SU-DHL-6 (cell line): ENCODE measurements around the gene USP8.

Source experiments
- H2AFZ ChIP-seq: fragments of 200-600 bp; sonication (generic); 2 replicates; pipeline ENCODE4 v1.6.1; 2014; ENCODE audit warnings: low read depth, mild to moderate bottlenecking, moderate library complexity, mixed read lengths, antibody characterized with exemption, low read length; ENCODE audit not compliant: severe bottlenecking
- H3F3A ChIP-seq: fragments of 200-600 bp; shearing (Covaris generic); 2 replicates; pipeline ENCODE4 v1.6.0; 2016; ENCODE audit warnings: antibody characterized with exemption, mild to moderate bottlenecking; ENCODE audit not compliant: insufficient read depth
- H3K27ac ChIP-seq: fragments of 200-600 bp; sonication (generic); 2 replicates; pipeline ENCODE4 v1.5.1; 2016; ENCODE audit warnings: low read depth, mild to moderate bottlenecking, low read length, moderate library complexity, mixed read lengths
- H3K27me3 ChIP-seq: fragments of 200-600 bp; sonication (generic), shearing (Covaris generic); 2 replicates; pipeline ENCODE4 v1.6.0; 2014; ENCODE audit warnings: mild to moderate bottlenecking, low read length
- H3K36me3 ChIP-seq: fragments of 200-600 bp; sonication (generic); 2 replicates; pipeline ENCODE4 v1.6.1; 2014; ENCODE audit warnings: mild to moderate bottlenecking, low read length, mixed read lengths
- H3K4me2 ChIP-seq: fragments of 300-600, 200-600 bp; shearing (Covaris generic), sonication (generic); 2 replicates; pipeline ENCODE4 v1.6.0; 2014; ENCODE audit warnings: low read length, low read depth, mild to moderate bottlenecking; ENCODE audit not compliant: poor library complexity, severe bottlenecking
- H3K4me3 ChIP-seq: fragments of 200-600 bp; sonication (generic); 2 replicates; pipeline ENCODE4 v1.5.1; 2014; ENCODE audit warnings: antibody characterized with exemption, low read length, mild to moderate bottlenecking, mixed read lengths; ENCODE audit not compliant: insufficient read depth, poor library complexity, severe bottlenecking
- H3K79me2 ChIP-seq: fragments of 200-600 bp; sonication (generic); 2 replicates; pipeline ENCODE4 v1.6.1; 2014; ENCODE audit warnings: mild to moderate bottlenecking, low read length, moderate library complexity; ENCODE audit not compliant: insufficient read depth
- H3K9ac ChIP-seq: fragments of 200-600 bp; sonication (generic); 2 replicates; pipeline ENCODE4 v1.7.0; 2014; ENCODE audit warnings: mild to moderate bottlenecking, low read length
- H3K9me2 ChIP-seq: fragments of 200-600 bp; sonication (generic); replicated peaks from 2 replicates; pipeline ENCODE4 v1.6.1; 2014; ENCODE audit warnings: low read length; ENCODE audit not compliant: insufficient read depth
- H3K9me3 ChIP-seq: fragments of 200-600 bp; sonication (generic); 2 replicates; pipeline ENCODE4 v1.6.1; 2014; ENCODE audit warnings: low read length, mixed read lengths; ENCODE audit not compliant: insufficient read depth
- H4K20me1 ChIP-seq: fragments of 200-600 bp; sonication (generic); 2 replicates; pipeline ENCODE4 v1.6.1; 2014; ENCODE audit warnings: low read depth, mild to moderate bottlenecking, antibody characterized with exemption, low read length, moderate library complexity, mixed read lengths
- EZH2phosphoT487 ChIP-seq: fragments of 200-600 bp; sonication (generic), shearing (Covaris generic); conservative IDR thresholded peaks from 2 replicates; pipeline ENCODE4 v1.6.1; 2018; ENCODE audit warnings: mild to moderate bottlenecking, antibody characterized with exemption, low read length, moderate library complexity, mixed read lengths
- TF ChIP-seq, protein P1 (sequence below): fragments of 200-600 bp; sonication (generic); IDR thresholded peaks from one replicate; pipeline ENCODE4 v1.5.1; 2017; ENCODE audit warnings: antibody characterized with exemption, mild to moderate bottlenecking, low read length, moderate library complexity; ENCODE audit not compliant: insufficient read depth, poor library complexity, severe bottlenecking

Gene USP8

GRCh38 chr15:50471072-50471471 lies 46.9 kb downstream of the USP8 start:
- H3K27ac ChIP-seq: no peak overlapping the region
- no peak overlapping the region for H3K4me3 ChIP-seq
- H4K20me1 ChIP-seq: no peaks in the 10 kb centered on the region
- H3K79me2 ChIP-seq: no peaks in the 10 kb centered on the region
- peaks cover 5% of the 10 kb centered on the region; the same call in 1 of the 2 replicates for H3K36me3 ChIP-seq
- no peaks in the 10 kb centered on the region for H3K27me3 ChIP-seq
- no peak for TF ChIP-seq EZH2phosphoT487
- TF ChIP-seq, protein P1, sequence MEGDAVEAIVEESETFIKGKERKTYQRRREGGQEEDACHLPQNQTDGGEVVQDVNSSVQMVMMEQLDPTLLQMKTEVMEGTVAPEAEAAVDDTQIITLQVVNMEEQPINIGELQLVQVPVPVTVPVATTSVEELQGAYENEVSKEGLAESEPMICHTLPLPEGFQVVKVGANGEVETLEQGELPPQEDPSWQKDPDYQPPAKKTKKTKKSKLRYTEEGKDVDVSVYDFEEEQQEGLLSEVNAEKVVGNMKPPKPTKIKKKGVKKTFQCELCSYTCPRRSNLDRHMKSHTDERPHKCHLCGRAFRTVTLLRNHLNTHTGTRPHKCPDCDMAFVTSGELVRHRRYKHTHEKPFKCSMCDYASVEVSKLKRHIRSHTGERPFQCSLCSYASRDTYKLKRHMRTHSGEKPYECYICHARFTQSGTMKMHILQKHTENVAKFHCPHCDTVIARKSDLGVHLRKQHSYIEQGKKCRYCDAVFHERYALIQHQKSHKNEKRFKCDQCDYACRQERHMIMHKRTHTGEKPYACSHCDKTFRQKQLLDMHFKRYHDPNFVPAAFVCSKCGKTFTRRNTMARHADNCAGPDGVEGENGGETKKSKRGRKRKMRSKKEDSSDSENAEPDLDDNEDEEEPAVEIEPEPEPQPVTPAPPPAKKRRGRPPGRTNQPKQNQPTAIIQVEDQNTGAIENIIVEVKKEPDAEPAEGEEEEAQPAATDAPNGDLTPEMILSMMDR: no peak
- no peak overlapping the region for H3K9ac ChIP-seq
- 0 out of 2 replicates have a peak, but pooled peaks cover 4% of the 10 kb centered on the region for H3F3A ChIP-seq
- no peaks in the 10 kb centered on the region for H3K9me3 ChIP-seq
- H3K9me2 ChIP-seq: no peaks in the 10 kb centered on the region
- no peak overlapping the region for H2AFZ ChIP-seq
- no peak overlapping the region for H3K4me2 ChIP-seq

GRCh38 chr15:50476143-50476542 lies 51.9 kb downstream of the USP8 start:
- H3K4me2 ChIP-seq: no peak overlapping the region
- TF ChIP-seq, protein P1: no peak
- no peak for TF ChIP-seq EZH2phosphoT487
- no peaks in the 10 kb centered on the region for H3K79me2 ChIP-seq
- 0 out of 2 replicates have a peak, but pooled peaks cover 4% of the 10 kb centered on the region for H3F3A ChIP-seq
- H2AFZ ChIP-seq: no peak overlapping the region
- no peak overlapping the region for H3K4me3 ChIP-seq
- H3K27ac ChIP-seq: no peak overlapping the region
- H3K9ac ChIP-seq: no peak overlapping the region
- no peaks in the 10 kb centered on the region for H3K9me3 ChIP-seq
- no peaks in the 10 kb centered on the region for H3K27me3 ChIP-seq
- H4K20me1 ChIP-seq: no peaks in the 10 kb centered on the region
- no peaks in the 10 kb centered on the region for H3K9me2 ChIP-seq
- peaks cover 31% of the 10 kb centered on the region; the same call in 1 of the 2 replicates for H3K36me3 ChIP-seq

DNA sequence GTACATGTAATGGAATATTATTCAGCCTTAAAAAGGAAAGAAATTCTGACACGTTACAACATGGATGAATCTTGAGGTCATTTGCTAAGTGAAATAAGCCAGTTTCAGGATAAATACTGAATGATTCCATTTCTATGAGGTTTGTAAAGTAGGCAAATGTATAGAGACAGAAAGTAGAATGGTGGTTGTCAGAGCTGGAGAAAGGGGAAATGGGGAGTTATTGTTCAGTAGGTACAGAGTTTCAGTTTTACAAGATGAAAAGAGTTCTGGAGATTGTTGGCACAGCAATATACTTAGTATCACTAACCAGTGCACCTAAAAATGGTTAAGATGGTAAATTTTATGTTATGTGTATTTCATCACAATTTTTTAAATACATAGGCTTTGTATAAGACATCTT lies 60.6 kb downstream of the USP8 start:
- no peak for TF ChIP-seq EZH2phosphoT487
- TF ChIP-seq, protein P1: no peak
- Histone ChIP-seq H3K36me3 (peaks cover 29% of the 10 kb centered on the region), H3K4me3 (no peak overlapping the region)

More for the DNA sequence above, 60.6 kb downstream of the USP8 start:
- H3K9me3 ChIP-seq: no peaks in the 10 kb centered on the region
- no peaks in the 10 kb centered on the region for H3K79me2 ChIP-seq
- no peak overlapping the region for H3K4me2 ChIP-seq
- H2AFZ ChIP-seq: no peak overlapping the region
- no peaks in the 10 kb centered on the region for H4K20me1 ChIP-seq
- H3F3A ChIP-seq: 0 out of 2 replicates have a peak, but pooled peaks cover 2% of the 10 kb centered on the region
- no peak overlapping the region for H3K27ac ChIP-seq
- no peak overlapping the region for H3K9ac ChIP-seq
- no peaks in the 10 kb centered on the region for H3K27me3 ChIP-seq
- no peaks in the 10 kb centered on the region for H3K9me2 ChIP-seq
